ENCODE data around the gene AKIRIN2.

Gene AKIRIN2

DNA sequence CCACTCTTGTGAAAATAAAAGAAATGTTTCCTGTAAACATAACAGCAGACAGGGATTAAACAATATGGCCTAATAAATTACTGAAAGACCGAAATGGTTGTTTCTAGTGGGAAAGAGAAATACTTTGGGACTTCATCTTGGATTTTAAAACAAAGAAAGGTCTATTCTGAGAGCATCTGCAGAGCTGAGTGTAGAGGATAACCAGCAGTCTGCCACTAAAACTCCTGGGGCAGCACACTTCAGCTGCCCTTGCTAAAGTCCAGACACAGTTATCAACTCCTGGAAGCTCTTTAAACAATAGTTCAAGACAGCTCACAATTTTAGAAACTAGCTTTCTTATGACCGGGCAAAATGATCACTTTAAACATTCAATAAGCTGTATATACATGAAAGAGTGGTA is 38.6 kb downstream of the AKIRIN2 start:
- Histone ChIP-seq H3K36me3 (ENCODE audit: insufficient read depth) (no peaks in the 10 kb centered on the region), H3K4me1 (ENCODE audit: low read depth, poor library complexity, severe bottlenecking) (peaks cover 2% of the 10 kb centered on the region), H3K27me3 (ENCODE audit: insufficient read depth, low read depth) (no peaks in the 10 kb centered on the region), H3K27ac (no peak overlapping the region), H3K4me3 (IDR thresholded peaks at IDR 0.05; ENCODE audit: insufficient read depth, low read depth, low read length) (no peak overlapping the region), H4K20me1 (ENCODE audit: insufficient read depth) (no peaks in the 10 kb centered on the region), H3K9ac (no peak overlapping the region), H2AFZ (ENCODE audit: low read depth) (no peak overlapping the region), H3K4me2 (no peak overlapping the region), H3K79me2 (ENCODE audit: insufficient read depth, low read depth) (no peaks in the 10 kb centered on the region)
- TF ChIP-seq, protein P1, sequence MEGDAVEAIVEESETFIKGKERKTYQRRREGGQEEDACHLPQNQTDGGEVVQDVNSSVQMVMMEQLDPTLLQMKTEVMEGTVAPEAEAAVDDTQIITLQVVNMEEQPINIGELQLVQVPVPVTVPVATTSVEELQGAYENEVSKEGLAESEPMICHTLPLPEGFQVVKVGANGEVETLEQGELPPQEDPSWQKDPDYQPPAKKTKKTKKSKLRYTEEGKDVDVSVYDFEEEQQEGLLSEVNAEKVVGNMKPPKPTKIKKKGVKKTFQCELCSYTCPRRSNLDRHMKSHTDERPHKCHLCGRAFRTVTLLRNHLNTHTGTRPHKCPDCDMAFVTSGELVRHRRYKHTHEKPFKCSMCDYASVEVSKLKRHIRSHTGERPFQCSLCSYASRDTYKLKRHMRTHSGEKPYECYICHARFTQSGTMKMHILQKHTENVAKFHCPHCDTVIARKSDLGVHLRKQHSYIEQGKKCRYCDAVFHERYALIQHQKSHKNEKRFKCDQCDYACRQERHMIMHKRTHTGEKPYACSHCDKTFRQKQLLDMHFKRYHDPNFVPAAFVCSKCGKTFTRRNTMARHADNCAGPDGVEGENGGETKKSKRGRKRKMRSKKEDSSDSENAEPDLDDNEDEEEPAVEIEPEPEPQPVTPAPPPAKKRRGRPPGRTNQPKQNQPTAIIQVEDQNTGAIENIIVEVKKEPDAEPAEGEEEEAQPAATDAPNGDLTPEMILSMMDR (conservative IDR thresholded peaks at IDR 0.05; ENCODE audit: low read depth, low read length) = no peak

DNA sequence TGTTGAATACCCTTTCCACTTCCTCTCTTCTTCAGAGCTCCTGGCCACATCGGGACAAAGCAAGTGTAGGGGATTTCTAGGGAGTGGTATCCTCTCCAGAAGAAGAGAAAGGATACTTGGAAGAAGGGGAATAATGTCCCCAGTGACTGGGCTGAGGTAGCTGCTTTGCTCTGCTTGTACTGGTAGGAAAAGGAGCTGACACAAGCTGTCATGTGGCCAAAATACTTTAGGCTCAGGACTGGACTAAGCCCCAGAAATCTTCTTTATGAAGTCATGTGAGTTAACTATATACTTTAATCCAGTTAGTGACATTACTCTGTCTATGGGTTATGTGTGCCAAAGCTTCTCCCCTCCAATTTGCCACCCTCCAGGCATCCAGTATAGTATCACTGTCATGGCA is 40.5 kb downstream of the AKIRIN2 start:
- Histone ChIP-seq H2AFZ (ENCODE audit: low read depth) (no peak overlapping the region), H3K9ac (no peak overlapping the region), H3K4me3 (IDR thresholded peaks at IDR 0.05; ENCODE audit: insufficient read depth, low read depth, low read length) (no peak overlapping the region), H4K20me1 (ENCODE audit: insufficient read depth) (no peaks in the 10 kb centered on the region), H3K27me3 (ENCODE audit: insufficient read depth, low read depth) (no peaks in the 10 kb centered on the region), H3K27ac (no peak overlapping the region), H3K4me2 (no peak overlapping the region), H3K36me3 (ENCODE audit: insufficient read depth) (no peaks in the 10 kb centered on the region), H3K4me1 (ENCODE audit: low read depth, poor library complexity, severe bottlenecking) (peaks cover 19% of the 10 kb centered on the region), H3K79me2 (ENCODE audit: insufficient read depth, low read depth) (no peaks in the 10 kb centered on the region)
- TF ChIP-seq, protein P1 (conservative IDR thresholded peaks at IDR 0.05; ENCODE audit: low read depth, low read length) = no peak

DNA sequence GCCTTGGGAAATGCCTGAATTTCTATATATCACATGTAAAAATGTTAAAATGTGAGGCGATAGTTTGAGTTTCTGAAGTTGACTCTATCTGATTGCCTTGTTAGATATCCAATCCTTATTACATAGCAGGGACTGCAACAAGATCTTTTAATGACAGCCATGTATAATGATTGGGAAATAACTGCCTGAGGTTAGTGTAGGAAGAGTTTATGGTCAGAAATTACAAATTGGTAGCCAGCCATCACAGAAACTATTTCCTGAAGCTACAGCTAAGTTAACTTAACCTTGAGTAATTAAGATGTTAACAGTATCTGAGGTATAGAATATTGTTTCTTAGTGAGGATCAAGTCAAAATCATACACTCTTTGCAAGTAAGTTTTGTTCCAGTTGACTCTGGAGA is 41.0 kb downstream of the AKIRIN2 start:
- Histone ChIP-seq H3K79me2 (ENCODE audit: insufficient read depth, low read depth) (no peaks in the 10 kb centered on the region), H3K4me3 (IDR thresholded peaks at IDR 0.05; ENCODE audit: insufficient read depth, low read depth, low read length) (no peak overlapping the region), H3K4me2 (no peak overlapping the region), H3K4me1 (ENCODE audit: low read depth, poor library complexity, severe bottlenecking) (peaks cover 24% of the 10 kb centered on the region), H2AFZ (ENCODE audit: low read depth) (no peak overlapping the region), H3K9ac (no peak overlapping the region), H3K27me3 (ENCODE audit: insufficient read depth, low read depth) (no peaks in the 10 kb centered on the region), H3K36me3 (ENCODE audit: insufficient read depth) (no peaks in the 10 kb centered on the region), H4K20me1 (ENCODE audit: insufficient read depth) (no peaks in the 10 kb centered on the region), H3K27ac (no peak overlapping the region)
- TF ChIP-seq, protein P1 (conservative IDR thresholded peaks at IDR 0.05; ENCODE audit: low read depth, low read length) = no peak

DNA sequence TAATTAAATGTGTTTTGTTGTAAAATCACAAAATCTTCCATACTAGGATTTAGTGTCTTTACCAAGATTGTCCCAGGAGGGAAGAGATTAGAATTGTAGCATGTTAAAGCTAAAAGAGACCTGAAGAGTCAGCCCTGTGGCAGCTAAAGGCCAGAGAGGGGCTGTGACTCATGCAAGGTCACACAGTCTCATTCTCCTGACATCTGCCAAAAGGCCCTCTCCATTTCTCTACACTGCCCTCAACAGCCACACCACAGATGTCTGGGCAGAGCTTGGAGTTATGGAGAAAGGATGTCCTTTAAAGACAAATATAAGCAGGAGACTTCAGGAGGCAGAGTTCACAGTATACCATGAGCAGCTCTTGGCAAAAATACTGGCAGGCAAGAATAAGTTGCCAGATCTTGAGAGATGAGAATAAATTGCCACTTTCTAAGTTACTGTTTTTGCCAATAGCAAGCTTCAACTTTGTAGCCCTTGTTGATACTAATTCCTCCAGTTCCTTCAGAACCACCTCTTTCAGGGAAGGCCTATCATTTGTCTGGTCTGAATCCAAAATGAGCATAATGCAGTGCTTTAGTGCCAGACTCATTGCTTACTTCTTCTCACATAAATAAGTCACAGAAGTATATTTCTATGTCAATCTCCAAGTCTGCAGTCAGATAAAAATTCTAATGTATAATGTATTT is 41.7 kb downstream of the AKIRIN2 start:
- H3K27me3 ChIP-seq (ENCODE audit: insufficient read depth, low read depth) = no peaks in the 10 kb centered on the region
- H3K4me1 ChIP-seq (ENCODE audit: low read depth, poor library complexity, severe bottlenecking) = peaks cover 29% of the 10 kb centered on the region
- H3K4me3 ChIP-seq (IDR thresholded peaks at IDR 0.05; ENCODE audit: insufficient read depth, low read depth, low read length) = no peak overlapping the region
- no peak overlapping the region for H3K27ac ChIP-seq
- no peaks in the 10 kb centered on the region for H3K79me2 ChIP-seq (ENCODE audit: insufficient read depth, low read depth)
- no peaks in the 10 kb centered on the region for H4K20me1 ChIP-seq (ENCODE audit: insufficient read depth)
- H3K9ac ChIP-seq = no peak overlapping the region
- TF ChIP-seq, protein P1 (conservative IDR thresholded peaks at IDR 0.05; ENCODE audit: low read depth, low read length) = no peak
- H2AFZ ChIP-seq (ENCODE audit: low read depth) = no peak overlapping the region
- H3K4me2 ChIP-seq = no peak overlapping the region
- no peaks in the 10 kb centered on the region for H3K36me3 ChIP-seq (ENCODE audit: insufficient read depth)

Measured in KMS-11 (cell line).